Endothelial cell of umbilical vein (primary cell): ENCODE data around the gene PRAMEF1. TPM values are rescaled to one million over a fixed set of nuclear protein-coding genes. Genes with fewer than 3 reads are reported as not detected.

Experiments used
- BruUV-seq: library from RNA; stranded (reverse); fragments of 400-500 nt; replicated peaks from 2 replicates; lab custom pipeline; 2021; lab: Mats Ljungman, UMichigan
- CTCF ChIA-PET: fragments of 300-600, 350-600 bp; sonication (Branson Sonifier 250); formaldehyde crosslinking; loops from one replicate; lab custom pipeline; 2021; ENCODE audit warnings: antibody characterized with exemption, inconsistent platforms; lab: Charles Lee
- POLR2A ChIA-PET: fragments of 300-600, 350-600 bp; sonication (Branson Sonifier 250); formaldehyde crosslinking; loops from one replicate; lab custom pipeline; 2021; ENCODE audit warnings: antibody characterized with exemption, inconsistent platforms; lab: Charles Lee
- DNase-seq: peaks from one replicate; pipeline ENCODE4 v3.0.0-alpha.2; 2011; ENCODE audit warnings: low read depth, low spot score
- FAIRE-seq: peaks from 2 replicates; lab custom pipeline; 2011; peaks lifted over from hg19 to GRCh38; lab: Jason Lieb, UNC
- H2AFZ ChIP-seq: 2 replicates; pipeline ENCODE4 v1.6.0; 2012; ENCODE audit warnings: low read depth, low read length, control low read depth, inconsistent platforms
- H3K27ac ChIP-seq: 2 replicates; pipeline ENCODE4 v1.5.1; 2011; ENCODE audit warnings: low read depth, mild to moderate bottlenecking, control low read depth, low read length, moderate library complexity; ENCODE audit not compliant: insufficient read depth
- H3K27me3 ChIP-seq, 2 experiments: 2 replicates each; pipeline versions ENCODE4 v1.6.0 to v1.6.1; 2011; ENCODE audit warnings: low read length in 2 of 2, mixed read lengths in 1 of 2; ENCODE audit not compliant: control insufficient read depth in 2 of 2, insufficient read depth in 2 of 2
- H3K36me3 ChIP-seq, 2 experiments: 2 replicates in 1 of 2; 3 replicates in 1 of 2; pipeline ENCODE4 v1.5.1; 2011; ENCODE audit warnings: low read length in 2 of 2, mild to moderate bottlenecking in 1 of 2, moderate library complexity in 1 of 2; ENCODE audit not compliant: control insufficient read depth in 2 of 2, insufficient read depth in 2 of 2; ENCODE audit errors: extremely low read depth in 1 of 2
- H3K4me1 ChIP-seq: 3 replicates; pipeline ENCODE4 v1.5.1; 2011; ENCODE audit warnings: mild to moderate bottlenecking, low read length; ENCODE audit not compliant: control insufficient read depth, insufficient read depth; ENCODE audit errors: extremely low read depth
- H3K4me2 ChIP-seq: 2 replicates; pipeline ENCODE4 v1.6.1; 2011; ENCODE audit warnings: low read length, control low read depth, mixed read lengths; ENCODE audit not compliant: insufficient read depth
- H3K4me3 ChIP-seq, 3 experiments: fragments of 200-600 bp in 1 of 3; sonication (generic), shearing (Covaris generic) in 1 of 3; replicated peaks in 1 of 3; 2 replicates each; pipeline ENCODE4 v1.5.1; 2011 to 2016; ENCODE audit warnings: control low read depth in 3 of 3, low read length in 3 of 3, mild to moderate bottlenecking in 2 of 3, inconsistent platforms in 1 of 3, low read depth in 1 of 3, moderate library complexity in 1 of 3; ENCODE audit not compliant: insufficient read depth in 1 of 3
- H3K79me2 ChIP-seq: 2 replicates; pipeline ENCODE4 v1.6.0; 2012; ENCODE audit warnings: low read length, inconsistent platforms; ENCODE audit not compliant: control insufficient read depth, insufficient read depth
- H3K9ac ChIP-seq: replicated peaks from 2 replicates; pipeline ENCODE3; 2011; ENCODE audit warnings: low read length, control low read depth; ENCODE audit not compliant: insufficient read depth; ENCODE audit errors: extremely low read depth
- H3K9me1 ChIP-seq: replicated peaks from 3 replicates; pipeline ENCODE4 v1.6.0; 2011; ENCODE audit warnings: mild to moderate bottlenecking, low read length; ENCODE audit not compliant: control insufficient read depth, insufficient read depth; ENCODE audit errors: extremely low read depth
- H3K9me3 ChIP-seq: replicated peaks from 2 replicates; pipeline ENCODE4 v1.5.1; 2012; ENCODE audit warnings: low read length, inconsistent platforms; ENCODE audit not compliant: control insufficient read depth, insufficient read depth
- H4K20me1 ChIP-seq: replicated peaks from 2 replicates; pipeline ENCODE3; 2011; ENCODE audit warnings: mild to moderate bottlenecking, low read length; ENCODE audit not compliant: control insufficient read depth, insufficient read depth; ENCODE audit errors: extremely low read depth
- EZH2 ChIP-seq: IDR thresholded peaks from 2 replicates; pipeline ENCODE4 v1.6.1; 2012; ENCODE audit warnings: borderline replicate concordance, low read depth, mild to moderate bottlenecking, moderate library complexity, low read length, inconsistent platforms; ENCODE audit not compliant: severe bottlenecking
- FOS ChIP-seq: IDR thresholded peaks from 2 replicates; pipeline ENCODE4 v1.6.1; 2011; ENCODE audit warnings: mild to moderate bottlenecking, low read length, moderate library complexity, borderline replicate concordance; ENCODE audit not compliant: insufficient read depth
- GATA2 ChIP-seq: IDR thresholded peaks from 2 replicates; pipeline ENCODE4 v1.7.0; 2011; ENCODE audit warnings: low read depth, mild to moderate bottlenecking, moderate library complexity, mixed read lengths, low read length; ENCODE audit not compliant: insufficient read length, insufficient read depth
- JUN ChIP-seq: IDR thresholded peaks from 2 replicates; pipeline ENCODE4 v1.6.1; 2011; ENCODE audit warnings: borderline replicate concordance, low read depth; ENCODE audit not compliant: insufficient read length, insufficient read depth
- MYC ChIP-seq: IDR thresholded peaks from one replicate; pipeline ENCODE4 v1.6.1; 2011; ENCODE audit warnings: mild to moderate bottlenecking, low read depth, low read length
- POLR2A ChIP-seq: IDR thresholded peaks from 2 replicates; pipeline ENCODE4 v1.6.1; 2012; ENCODE audit warnings: low read depth, mild to moderate bottlenecking, control low read depth, low read length
- POLR2AphosphoS5 ChIP-seq: IDR thresholded peaks from 2 replicates; pipeline ENCODE4 v1.6.1; 2012; ENCODE audit warnings: low read depth, mild to moderate bottlenecking, control low read depth, low read length, moderate library complexity; ENCODE audit not compliant: insufficient read depth
- dilution Hi-C: fragments of 300-500 bp; cut with MboI; formaldehyde crosslinking; loops from one replicate; pipeline ENCODE4 v1.15.0; 2019; ENCODE audit warnings: low sequenced_read_pairs; ENCODE audit not compliant: extremely low pct_ligation_motif_present
- intact Hi-C: fragments of 100-400 bp; cut with micrococcal nuclease; formaldehyde crosslinking; loops from one replicate; pipeline ENCODE4 v1.10.0; 2022
- polyA plus RNA-seq, 4 experiments: library from polyadenylated mRNA; depleted of rRNA in 3 of 4; stranded (reverse) in 3 of 4; unstranded in 1 of 4; fragments of >200 nt; gene quantifications; 2 replicates each; pipeline versions ENCODE4 v1.2.1 to v1.2.3, GENCODE V29; 2011 to 2012; ENCODE audit warnings: missing spikeins in 1 of 4
- total RNA-seq: library from RNA; stranded (reverse); gene quantifications from 2 replicates; pipeline ENCODE4 v1.2.3, GENCODE V29; 2021
- TF ChIP-seq, protein P1 (sequence below), 2 donors: IDR thresholded peaks; 1 replicate in 1 of 2; 2 replicates in 1 of 2; pipeline ENCODE4 v1.5.1; 2011; ENCODE audit warnings: low read length in 2 of 2, mild to moderate bottlenecking in 2 of 2, moderate library complexity in 2 of 2, control low read depth in 1 of 2, inconsistent platforms in 1 of 2, low read depth in 1 of 2; ENCODE audit not compliant: insufficient read depth in 1 of 2; ENCODE audit errors: extremely low read depth in 1 of 2
- TF ChIP-seq, protein P2 (sequence below): IDR thresholded peaks from 2 replicates; pipeline ENCODE4 v1.6.1; 2011; ENCODE audit not compliant: insufficient read depth, insufficient read length

The PRAMEF1 gene
- total and polyA plus RNA-seq, 2 donors (not counting 3 experiments of a cell fraction or from before 2014, with no cell fraction given), result not detected

DNA sequence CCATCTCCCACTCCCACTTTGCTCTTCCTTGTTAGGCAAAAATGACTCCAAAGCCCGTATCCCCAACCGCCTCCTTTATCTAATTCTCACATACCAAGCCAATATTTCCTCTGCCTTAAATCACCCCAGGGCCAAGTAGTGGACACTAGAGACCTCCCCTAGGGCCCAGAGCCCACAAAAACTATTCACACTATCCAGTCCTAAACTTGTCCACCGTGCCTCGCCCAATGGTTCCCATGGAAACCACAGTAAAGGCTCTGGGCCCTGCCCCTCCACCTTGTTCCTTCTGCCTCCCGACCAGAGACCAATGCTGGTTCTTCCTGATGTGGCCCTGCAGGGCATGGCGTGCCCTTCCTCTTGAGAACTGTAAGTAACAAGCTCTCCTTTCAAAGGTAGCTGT is 33.4 kb upstream of the PRAMEF1 start:
- CTCF ChIA-PET, result no interaction called here
- Histone ChIP-seq H3K36me3 (no peaks in the 10 kb centered on the region), H3K4me2 (no peak overlapping the region), H3K9me1 (no peaks in the 10 kb centered on the region), H3K27ac (no peak overlapping the region), H3K4me3 (no peak overlapping the region), H3K9me3 (no peaks in the 10 kb centered on the region), H2AFZ (no peak overlapping the region), H3K27me3 (no peaks in the 10 kb centered on the region), H3K9ac (no peak overlapping the region), H3K79me2 (no peaks in the 10 kb centered on the region), H4K20me1 (no peaks in the 10 kb centered on the region), H3K4me1 (no peaks in the 10 kb centered on the region)
- DNase-seq (no peak), FAIRE-seq (no peak)
- POLR2A ChIA-PET, result no interaction called here
- dilution Hi-C loops (no loop called here), intact Hi-C loops (no loop called here)
- TF ChIP-seq EZH2 (no peak), POLR2A (no peak), POLR2AphosphoS5 (no peak), JUN (no peak), FOS (no peak), GATA2 (no peak), MYC (no peak)
- TF ChIP-seq, protein P1, sequence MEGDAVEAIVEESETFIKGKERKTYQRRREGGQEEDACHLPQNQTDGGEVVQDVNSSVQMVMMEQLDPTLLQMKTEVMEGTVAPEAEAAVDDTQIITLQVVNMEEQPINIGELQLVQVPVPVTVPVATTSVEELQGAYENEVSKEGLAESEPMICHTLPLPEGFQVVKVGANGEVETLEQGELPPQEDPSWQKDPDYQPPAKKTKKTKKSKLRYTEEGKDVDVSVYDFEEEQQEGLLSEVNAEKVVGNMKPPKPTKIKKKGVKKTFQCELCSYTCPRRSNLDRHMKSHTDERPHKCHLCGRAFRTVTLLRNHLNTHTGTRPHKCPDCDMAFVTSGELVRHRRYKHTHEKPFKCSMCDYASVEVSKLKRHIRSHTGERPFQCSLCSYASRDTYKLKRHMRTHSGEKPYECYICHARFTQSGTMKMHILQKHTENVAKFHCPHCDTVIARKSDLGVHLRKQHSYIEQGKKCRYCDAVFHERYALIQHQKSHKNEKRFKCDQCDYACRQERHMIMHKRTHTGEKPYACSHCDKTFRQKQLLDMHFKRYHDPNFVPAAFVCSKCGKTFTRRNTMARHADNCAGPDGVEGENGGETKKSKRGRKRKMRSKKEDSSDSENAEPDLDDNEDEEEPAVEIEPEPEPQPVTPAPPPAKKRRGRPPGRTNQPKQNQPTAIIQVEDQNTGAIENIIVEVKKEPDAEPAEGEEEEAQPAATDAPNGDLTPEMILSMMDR (IDR thresholded peaks at IDR 0.05; ENCODE audit: extremely low read depth in 1 of 2, insufficient read depth in 1 of 2, low read depth in 1 of 2, low read length in 2 of 2), result no peak
- TF ChIP-seq, protein P2, sequence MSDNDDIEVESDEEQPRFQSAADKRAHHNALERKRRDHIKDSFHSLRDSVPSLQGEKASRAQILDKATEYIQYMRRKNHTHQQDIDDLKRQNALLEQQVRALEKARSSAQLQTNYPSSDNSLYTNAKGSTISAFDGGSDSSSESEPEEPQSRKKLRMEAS, result no peak
- BruUV-seq, result no TSS peak
